ENCODE data around the gene LRP1.

DNA sequence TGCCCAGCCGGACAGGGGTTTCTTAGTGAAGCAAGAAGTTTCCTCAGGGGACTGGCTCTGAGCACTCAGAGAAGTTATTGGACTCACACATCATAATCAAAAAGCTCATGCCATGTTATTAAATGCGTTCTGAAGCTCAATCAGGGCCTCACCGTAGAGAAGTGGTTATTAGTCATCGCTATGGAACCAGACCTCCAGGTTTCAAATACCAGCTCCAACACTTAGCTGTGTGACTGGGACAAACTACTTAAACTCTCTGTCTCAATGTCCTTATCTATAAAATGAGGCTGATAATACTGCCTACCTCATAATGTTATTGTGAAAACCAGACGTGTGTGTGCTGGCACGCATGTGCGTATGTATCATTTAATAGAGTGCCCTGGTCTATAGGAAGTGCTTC lies 24.4 kb upstream of the LRP1 start:
- TF ChIP-seq, protein P1, sequence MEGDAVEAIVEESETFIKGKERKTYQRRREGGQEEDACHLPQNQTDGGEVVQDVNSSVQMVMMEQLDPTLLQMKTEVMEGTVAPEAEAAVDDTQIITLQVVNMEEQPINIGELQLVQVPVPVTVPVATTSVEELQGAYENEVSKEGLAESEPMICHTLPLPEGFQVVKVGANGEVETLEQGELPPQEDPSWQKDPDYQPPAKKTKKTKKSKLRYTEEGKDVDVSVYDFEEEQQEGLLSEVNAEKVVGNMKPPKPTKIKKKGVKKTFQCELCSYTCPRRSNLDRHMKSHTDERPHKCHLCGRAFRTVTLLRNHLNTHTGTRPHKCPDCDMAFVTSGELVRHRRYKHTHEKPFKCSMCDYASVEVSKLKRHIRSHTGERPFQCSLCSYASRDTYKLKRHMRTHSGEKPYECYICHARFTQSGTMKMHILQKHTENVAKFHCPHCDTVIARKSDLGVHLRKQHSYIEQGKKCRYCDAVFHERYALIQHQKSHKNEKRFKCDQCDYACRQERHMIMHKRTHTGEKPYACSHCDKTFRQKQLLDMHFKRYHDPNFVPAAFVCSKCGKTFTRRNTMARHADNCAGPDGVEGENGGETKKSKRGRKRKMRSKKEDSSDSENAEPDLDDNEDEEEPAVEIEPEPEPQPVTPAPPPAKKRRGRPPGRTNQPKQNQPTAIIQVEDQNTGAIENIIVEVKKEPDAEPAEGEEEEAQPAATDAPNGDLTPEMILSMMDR (conservative IDR thresholded peaks at IDR 0.05; ENCODE audit: low read length), result no peak
- TF ChIP-seq EZH2phosphoT487 (IDR thresholded peaks at IDR 0.05; ENCODE audit: borderline replicate concordance, low read depth, low read length), result no peak
